Mesendoderm (in vitro differentiated cells): ENCODE data around the gene METTL23. TPM values are rescaled to one million over a fixed set of nuclear protein-coding genes. Genes with fewer than 3 reads are reported as not detected.
A peak's percentile ranks its signal among the peaks of the same experiment; 100 is the strongest.

Experiments used
- DNase-seq: peaks from one replicate; pipeline ENCODE4 v3.0.0; 2013
- H2AK5ac ChIP-seq: 2 replicates; pipeline ENCODE4 v1.6.1; 2013; ENCODE audit warnings: low read length, inconsistent platforms
- H2BK120ac ChIP-seq: 2 replicates; pipeline ENCODE4 v1.6.1; 2013; ENCODE audit warnings: low read depth, mild to moderate bottlenecking, low read length, moderate library complexity, mixed read lengths
- H2BK15ac ChIP-seq: replicated peaks from 2 replicates; pipeline ENCODE4 v1.6.1; 2013; ENCODE audit warnings: low read depth, mild to moderate bottlenecking, moderate library complexity
- H2BK5ac ChIP-seq: 2 replicates; pipeline ENCODE4 v1.6.1; 2013; ENCODE audit warnings: low read length, inconsistent platforms
- H3K18ac ChIP-seq: 2 replicates; pipeline ENCODE4 v1.6.1; 2013; ENCODE audit warnings: mild to moderate bottlenecking, low read length, mixed read lengths
- H3K23ac ChIP-seq: one replicate; pipeline ENCODE4 v1.6.1; 2013; ENCODE audit warnings: low read length
- H3K27ac ChIP-seq: 2 replicates; pipeline ENCODE4 v1.5.1; 2013; ENCODE audit warnings: low read depth, mild to moderate bottlenecking, inconsistent platforms, low read length, moderate library complexity
- H3K27me3 ChIP-seq: 2 replicates; pipeline ENCODE4 v1.6.1; 2013; ENCODE audit warnings: low read length, control low read depth, mild to moderate bottlenecking, inconsistent platforms; ENCODE audit not compliant: insufficient read depth, poor library complexity
- H3K36me3 ChIP-seq: 2 replicates; pipeline ENCODE4 v1.6.1; 2013; ENCODE audit warnings: low read length, inconsistent platforms; ENCODE audit not compliant: control insufficient read depth, insufficient read depth
- H3K4ac ChIP-seq: one replicate; pipeline ENCODE4 v1.6.1; 2013; ENCODE audit warnings: low read depth, mild to moderate bottlenecking, low read length, moderate library complexity
- H3K4me1 ChIP-seq: 2 replicates; pipeline ENCODE4 v1.6.1; 2013; ENCODE audit warnings: low read depth, low read length, inconsistent platforms; ENCODE audit not compliant: control insufficient read depth
- H3K4me2 ChIP-seq: 2 replicates; pipeline ENCODE4 v1.6.1; 2013; ENCODE audit warnings: low read length
- H3K4me3 ChIP-seq: 2 replicates; pipeline ENCODE4 v1.5.1; 2013; ENCODE audit warnings: mild to moderate bottlenecking, low read length
- H3K56ac ChIP-seq: one replicate; pipeline ENCODE4 v1.6.1; 2013; ENCODE audit warnings: low read length
- H3K79me1 ChIP-seq: 2 replicates; pipeline ENCODE4 v1.6.1; 2013; ENCODE audit warnings: low read length, inconsistent platforms
- H3K79me2 ChIP-seq: 2 replicates; pipeline ENCODE4 v1.6.1; 2013; ENCODE audit warnings: mild to moderate bottlenecking, low read length; ENCODE audit not compliant: control insufficient read depth, insufficient read depth
- H3K9ac ChIP-seq: 2 replicates; pipeline ENCODE4 v1.6.1; 2013; ENCODE audit warnings: low read length, inconsistent platforms
- H4K5ac ChIP-seq: one replicate; pipeline ENCODE4 v1.6.1; 2013; ENCODE audit warnings: low read length
- H4K8ac ChIP-seq: one replicate; pipeline ENCODE4 v1.6.1; 2013; ENCODE audit warnings: low read depth, mild to moderate bottlenecking, control low read depth, low read length, moderate library complexity
- WGBS: extraction: QIAGEN DNeasy Blood & Tissue Kit; methylation state at CpG from one replicate; pipeline ENCODE4 v1.1.7; 2013; ENCODE audit warnings: low lambda C conversion rate, missing lambda C conversion rate; ENCODE audit not compliant: insufficient coverage; ENCODE audit errors: extremely low coverage; 5-methylcytosine and 5-hydroxymethylcytosine counted together
- polyA plus RNA-seq, 2 experiments: library from polyadenylated mRNA; stranded (reverse); fragments of 200-250 nt; gene quantifications; one replicate each; pipeline ENCODE4 v1.2.3, GENCODE V29; 2013

Gene METTL23, protein sequence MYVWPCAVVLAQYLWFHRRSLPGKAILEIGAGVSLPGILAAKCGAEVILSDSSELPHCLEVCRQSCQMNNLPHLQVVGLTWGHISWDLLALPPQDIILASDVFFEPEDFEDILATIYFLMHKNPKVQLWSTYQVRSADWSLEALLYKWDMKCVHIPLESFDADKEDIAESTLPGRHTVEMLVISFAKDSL
- polyA plus RNA-seq (2013, experiment 1 of 2), result 20.6 TPM
- 20.7 TPM for polyA plus RNA-seq (2013, experiment 2 of 2)

GRCh38 chr17:76726776-76727718, at the start of gene METTL23:
Gene METTL23, plus strand, starts transcription at chr17:76726839. Its CDS starts 2,872 bp downstream, at chr17:76729711.
- Histone ChIP-seq H3K36me3 (peaks cover 3% of the 10 kb centered on the region), H4K5ac (no peak within 1 kb of the TSS), H4K8ac (no peak within 1 kb of the TSS), H3K27me3 (no peaks in the 10 kb centered on the region), H3K9ac (peak within 1 kb of the TSS; percentile 87), H3K79me2 (peaks cover 15% of the 10 kb centered on the region), H3K18ac (peak within 1 kb of the TSS; percentile 94), H2BK5ac (peak within 1 kb of the TSS; percentile 86), H3K27ac (peak within 1 kb of the TSS; percentile 87), H3K4me3 (peak within 1 kb of the TSS; percentile 94), H2BK15ac (no peak within 1 kb of the TSS), H3K4ac (peak within 1 kb of the TSS; percentile 90), H3K23ac (peak within 1 kb of the TSS; percentile 57), H3K79me1 (peaks cover 6% of the 10 kb centered on the region), H2BK120ac (peak within 1 kb of the TSS; percentile 54), H2AK5ac (no peak within 1 kb of the TSS), H3K4me2 (peak within 1 kb of the TSS; percentile 93), H3K4me1 (peaks cover 2% of the 10 kb centered on the region), H3K56ac (peak within 1 kb of the TSS; percentile 96)
- no CpG with 5 or more reads among the region's 71 CpGs for WGBS
- peak; percentile 79 for DNase-seq

- no peak overlapping the region for H2BK5ac ChIP-seq
- no peak overlapping the region for H3K23ac ChIP-seq
- no peaks in the 10 kb centered on the region for H3K27me3 ChIP-seq
- no peak overlapping the region for H3K9ac ChIP-seq
- H4K8ac ChIP-seq, result no peak overlapping the region
- no peaks in the 10 kb centered on the region for H3K79me1 ChIP-seq
- DNase-seq, result no peak
- no peaks in the 10 kb centered on the region for H3K36me3 ChIP-seq
- H3K4me2 ChIP-seq, result no peak overlapping the region
- H3K27ac ChIP-seq, result no peak overlapping the region
- H2BK15ac ChIP-seq, result no peak overlapping the region
- H3K4me3 ChIP-seq, result no peak overlapping the region
- no peak overlapping the region for H4K5ac ChIP-seq
- no peak overlapping the region for H3K18ac ChIP-seq
- no peak overlapping the region for H3K4ac ChIP-seq
- H2BK120ac ChIP-seq, result no peak overlapping the region
- H3K4me1 ChIP-seq, result no peaks in the 10 kb centered on the region
- H2AK5ac ChIP-seq, result no peak overlapping the region
- WGBS, result no CpG with 5 or more reads among the region's 16 CpGs
- no peaks in the 10 kb centered on the region for H3K79me2 ChIP-seq
- no peak overlapping the region for H3K56ac ChIP-seq
Measured at GRCh38 chr17:76677406-76677805, 49.2 kb upstream of the METTL23 start.

DNA sequence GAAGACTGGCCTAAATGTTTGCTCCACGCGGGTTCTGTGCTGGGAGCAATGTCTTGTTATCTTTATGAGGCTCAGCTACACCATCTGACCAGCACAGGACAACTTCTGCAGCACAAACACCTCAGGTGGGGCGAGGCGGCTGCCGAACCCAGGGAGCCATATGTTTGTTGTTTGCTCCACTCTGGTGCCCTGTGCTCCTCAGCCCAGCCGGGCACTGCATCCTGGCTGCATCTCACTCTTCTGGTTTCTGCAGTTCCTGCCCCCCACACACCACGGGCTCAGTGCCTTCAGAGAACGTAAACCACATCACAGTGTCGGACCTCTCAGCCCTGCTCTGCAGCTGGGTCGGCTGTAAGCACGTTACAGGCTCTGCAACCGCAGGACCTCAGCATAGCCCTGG, 48.3 kb upstream of the METTL23 start:
- Histone ChIP-seq H3K9ac (no peak overlapping the region), H3K23ac (no peak overlapping the region), H3K79me1 (no peaks in the 10 kb centered on the region), H3K4me1 (no peaks in the 10 kb centered on the region), H3K4me3 (no peak overlapping the region), H3K27me3 (no peaks in the 10 kb centered on the region), H3K27ac (no peak overlapping the region), H3K79me2 (no peaks in the 10 kb centered on the region), H2BK5ac (no peak overlapping the region), H2AK5ac (no peak overlapping the region), H2BK15ac (no peak overlapping the region), H3K18ac (no peak overlapping the region), H3K56ac (peak overlapping the region; percentile 34), H4K5ac (no peak overlapping the region), H3K4me2 (no peak overlapping the region), H3K36me3 (no peaks in the 10 kb centered on the region), H2BK120ac (no peak overlapping the region), H4K8ac (no peak overlapping the region), H3K4ac (no peak overlapping the region)
- WGBS, result no CpG with 5 or more reads among the region's 12 CpGs
- no peak for DNase-seq

GRCh38 chr17:76679239-76679638, 47.4 kb upstream of the METTL23 start:
- Histone ChIP-seq H3K79me2 (no peaks in the 10 kb centered on the region), H3K27me3 (no peaks in the 10 kb centered on the region), H3K4me2 (no peak overlapping the region), H3K36me3 (no peaks in the 10 kb centered on the region), H3K4ac (no peak overlapping the region), H3K18ac (no peak overlapping the region), H2BK5ac (no peak overlapping the region), H3K27ac (no peak overlapping the region), H2BK120ac (no peak overlapping the region), H2BK15ac (no peak overlapping the region), H4K5ac (no peak overlapping the region), H3K4me1 (no peaks in the 10 kb centered on the region), H3K9ac (no peak overlapping the region), H3K4me3 (no peak overlapping the region), H3K56ac (no peak overlapping the region), H3K79me1 (no peaks in the 10 kb centered on the region), H3K23ac (no peak overlapping the region), H2AK5ac (no peak overlapping the region), H4K8ac (no peak overlapping the region)
- DNase-seq, result no peak
- WGBS, result no CpG with 5 or more reads among the region's 1 CpG

DNA sequence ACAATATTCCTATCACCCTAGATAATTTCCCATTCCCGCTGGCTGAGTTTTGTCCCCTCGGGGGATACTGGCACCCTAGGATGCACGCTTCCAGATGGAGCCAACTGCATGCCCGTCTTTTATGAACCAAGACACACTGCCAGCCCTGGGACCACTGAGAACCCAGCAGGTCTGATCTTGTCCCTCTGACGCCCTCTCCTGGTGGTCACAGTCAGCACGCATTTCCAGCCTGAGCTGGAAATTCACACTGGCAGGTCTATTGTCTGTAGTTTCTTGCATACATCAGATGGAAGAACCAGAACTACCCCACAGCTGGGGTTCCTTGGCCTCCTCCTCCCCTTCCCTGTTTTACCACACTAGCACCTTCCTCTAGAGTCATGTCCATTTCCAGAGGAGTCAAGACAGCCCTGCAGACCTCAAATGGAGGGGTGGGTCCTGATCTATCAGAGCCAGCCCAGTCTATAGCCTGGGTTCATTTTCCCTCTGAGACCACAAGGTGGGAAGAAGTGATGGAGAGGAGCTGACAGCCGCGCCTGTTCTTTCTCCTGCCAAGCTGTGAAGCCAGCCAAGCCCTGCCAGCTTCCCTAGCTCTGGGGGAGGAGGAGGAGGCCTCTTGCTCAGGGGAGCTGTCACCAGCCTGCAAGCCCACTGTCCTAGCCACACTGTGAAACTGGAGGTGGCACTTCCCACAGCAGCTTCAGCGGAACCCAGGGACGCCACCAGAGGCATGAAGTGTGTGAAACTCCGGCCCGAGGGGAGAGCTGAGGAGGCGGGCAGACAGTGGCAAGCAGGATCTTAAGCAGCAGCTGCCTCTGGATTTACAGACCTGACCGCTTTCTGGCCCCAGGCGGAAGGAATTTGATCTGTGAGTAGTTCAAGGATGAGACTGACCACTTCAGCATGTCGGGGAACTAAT, 45.2 kb upstream of the METTL23 start:
- Histone ChIP-seq H3K79me1 (no peaks in the 10 kb centered on the region), H3K4ac (no peak overlapping the region), H3K23ac (no peak overlapping the region), H3K27me3 (no peaks in the 10 kb centered on the region), H3K56ac (no peak overlapping the region), H3K4me2 (no peak overlapping the region), H3K4me1 (no peaks in the 10 kb centered on the region), H2BK15ac (no peak overlapping the region), H3K9ac (no peak overlapping the region), H3K36me3 (no peaks in the 10 kb centered on the region), H4K8ac (no peak overlapping the region), H3K18ac (no peak overlapping the region), H2AK5ac (no peak overlapping the region), H4K5ac (no peak overlapping the region), H3K79me2 (no peaks in the 10 kb centered on the region), H2BK5ac (no peak overlapping the region), H2BK120ac (no peak overlapping the region), H3K4me3 (no peak overlapping the region), H3K27ac (no peak overlapping the region)
- peak; percentile 84 for DNase-seq
- no CpG with 5 or more reads among the region's 16 CpGs for WGBS
